ENCODE results near the gene PADI4.

DNA sequence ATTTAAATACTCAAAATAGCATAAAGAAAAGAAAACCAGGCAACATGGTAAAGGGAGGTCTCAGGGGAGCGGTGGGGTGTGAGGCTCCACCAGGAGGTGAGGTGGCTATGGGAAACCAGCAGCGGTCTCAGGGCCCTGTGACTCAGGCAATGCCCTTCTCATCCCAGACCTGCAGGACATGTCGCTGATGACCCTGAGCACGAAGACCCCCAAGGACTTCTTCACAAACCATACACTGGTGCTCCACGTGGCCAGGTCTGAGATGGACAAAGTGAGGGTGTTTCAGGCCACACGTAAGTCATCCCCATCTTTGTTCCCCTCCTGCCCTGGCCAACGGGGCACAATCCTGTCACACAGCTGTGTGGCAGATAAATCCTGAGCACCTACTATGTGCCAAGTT is 31.5 kb downstream of the PADI4 start:
- TF ChIP-seq, protein P1, sequence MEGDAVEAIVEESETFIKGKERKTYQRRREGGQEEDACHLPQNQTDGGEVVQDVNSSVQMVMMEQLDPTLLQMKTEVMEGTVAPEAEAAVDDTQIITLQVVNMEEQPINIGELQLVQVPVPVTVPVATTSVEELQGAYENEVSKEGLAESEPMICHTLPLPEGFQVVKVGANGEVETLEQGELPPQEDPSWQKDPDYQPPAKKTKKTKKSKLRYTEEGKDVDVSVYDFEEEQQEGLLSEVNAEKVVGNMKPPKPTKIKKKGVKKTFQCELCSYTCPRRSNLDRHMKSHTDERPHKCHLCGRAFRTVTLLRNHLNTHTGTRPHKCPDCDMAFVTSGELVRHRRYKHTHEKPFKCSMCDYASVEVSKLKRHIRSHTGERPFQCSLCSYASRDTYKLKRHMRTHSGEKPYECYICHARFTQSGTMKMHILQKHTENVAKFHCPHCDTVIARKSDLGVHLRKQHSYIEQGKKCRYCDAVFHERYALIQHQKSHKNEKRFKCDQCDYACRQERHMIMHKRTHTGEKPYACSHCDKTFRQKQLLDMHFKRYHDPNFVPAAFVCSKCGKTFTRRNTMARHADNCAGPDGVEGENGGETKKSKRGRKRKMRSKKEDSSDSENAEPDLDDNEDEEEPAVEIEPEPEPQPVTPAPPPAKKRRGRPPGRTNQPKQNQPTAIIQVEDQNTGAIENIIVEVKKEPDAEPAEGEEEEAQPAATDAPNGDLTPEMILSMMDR (conservative IDR thresholded peaks at IDR 0.05; ENCODE audit: low read depth in 2 of 2), result no peak
- TF ChIP-seq POLR2AphosphoS5 (IDR thresholded peaks at IDR 0.05; ENCODE audit: low read depth) (no peak), EZH2phosphoT487 (IDR thresholded peaks at IDR 0.05; ENCODE audit: unreplicated experiment) (no peak), EZH2 (IDR thresholded peaks at IDR 0.05; ENCODE audit: low read depth, unreplicated experiment) (no peak), ZNF114 (CRISPR knock-in tag; IDR thresholded peaks at IDR 0.05) (no peak), ZNF331 (CRISPR knock-in tag; IDR thresholded peaks at IDR 0.05; ENCODE audit: low read depth) (no peak), CREB1 (CRISPR knock-in tag; IDR thresholded peaks at IDR 0.05; ENCODE audit: low read depth) (no peak), STAT1 (IDR thresholded peaks at IDR 0.05; ENCODE audit: unreplicated experiment) (no peak), JUNB (IDR thresholded peaks at IDR 0.05; ENCODE audit: unreplicated experiment) (no peak)
- TF ChIP-seq, protein P2, sequence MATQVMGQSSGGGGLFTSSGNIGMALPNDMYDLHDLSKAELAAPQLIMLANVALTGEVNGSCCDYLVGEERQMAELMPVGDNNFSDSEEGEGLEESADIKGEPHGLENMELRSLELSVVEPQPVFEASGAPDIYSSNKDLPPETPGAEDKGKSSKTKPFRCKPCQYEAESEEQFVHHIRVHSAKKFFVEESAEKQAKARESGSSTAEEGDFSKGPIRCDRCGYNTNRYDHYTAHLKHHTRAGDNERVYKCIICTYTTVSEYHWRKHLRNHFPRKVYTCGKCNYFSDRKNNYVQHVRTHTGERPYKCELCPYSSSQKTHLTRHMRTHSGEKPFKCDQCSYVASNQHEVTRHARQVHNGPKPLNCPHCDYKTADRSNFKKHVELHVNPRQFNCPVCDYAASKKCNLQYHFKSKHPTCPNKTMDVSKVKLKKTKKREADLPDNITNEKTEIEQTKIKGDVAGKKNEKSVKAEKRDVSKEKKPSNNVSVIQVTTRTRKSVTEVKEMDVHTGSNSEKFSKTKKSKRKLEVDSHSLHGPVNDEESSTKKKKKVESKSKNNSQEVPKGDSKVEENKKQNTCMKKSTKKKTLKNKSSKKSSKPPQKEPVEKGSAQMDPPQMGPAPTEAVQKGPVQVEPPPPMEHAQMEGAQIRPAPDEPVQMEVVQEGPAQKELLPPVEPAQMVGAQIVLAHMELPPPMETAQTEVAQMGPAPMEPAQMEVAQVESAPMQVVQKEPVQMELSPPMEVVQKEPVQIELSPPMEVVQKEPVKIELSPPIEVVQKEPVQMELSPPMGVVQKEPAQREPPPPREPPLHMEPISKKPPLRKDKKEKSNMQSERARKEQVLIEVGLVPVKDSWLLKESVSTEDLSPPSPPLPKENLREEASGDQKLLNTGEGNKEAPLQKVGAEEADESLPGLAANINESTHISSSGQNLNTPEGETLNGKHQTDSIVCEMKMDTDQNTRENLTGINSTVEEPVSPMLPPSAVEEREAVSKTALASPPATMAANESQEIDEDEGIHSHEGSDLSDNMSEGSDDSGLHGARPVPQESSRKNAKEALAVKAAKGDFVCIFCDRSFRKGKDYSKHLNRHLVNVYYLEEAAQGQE (IDR thresholded peaks at IDR 0.05; ENCODE audit: unreplicated experiment), result no peak
- TF ChIP-seq, protein P3, sequence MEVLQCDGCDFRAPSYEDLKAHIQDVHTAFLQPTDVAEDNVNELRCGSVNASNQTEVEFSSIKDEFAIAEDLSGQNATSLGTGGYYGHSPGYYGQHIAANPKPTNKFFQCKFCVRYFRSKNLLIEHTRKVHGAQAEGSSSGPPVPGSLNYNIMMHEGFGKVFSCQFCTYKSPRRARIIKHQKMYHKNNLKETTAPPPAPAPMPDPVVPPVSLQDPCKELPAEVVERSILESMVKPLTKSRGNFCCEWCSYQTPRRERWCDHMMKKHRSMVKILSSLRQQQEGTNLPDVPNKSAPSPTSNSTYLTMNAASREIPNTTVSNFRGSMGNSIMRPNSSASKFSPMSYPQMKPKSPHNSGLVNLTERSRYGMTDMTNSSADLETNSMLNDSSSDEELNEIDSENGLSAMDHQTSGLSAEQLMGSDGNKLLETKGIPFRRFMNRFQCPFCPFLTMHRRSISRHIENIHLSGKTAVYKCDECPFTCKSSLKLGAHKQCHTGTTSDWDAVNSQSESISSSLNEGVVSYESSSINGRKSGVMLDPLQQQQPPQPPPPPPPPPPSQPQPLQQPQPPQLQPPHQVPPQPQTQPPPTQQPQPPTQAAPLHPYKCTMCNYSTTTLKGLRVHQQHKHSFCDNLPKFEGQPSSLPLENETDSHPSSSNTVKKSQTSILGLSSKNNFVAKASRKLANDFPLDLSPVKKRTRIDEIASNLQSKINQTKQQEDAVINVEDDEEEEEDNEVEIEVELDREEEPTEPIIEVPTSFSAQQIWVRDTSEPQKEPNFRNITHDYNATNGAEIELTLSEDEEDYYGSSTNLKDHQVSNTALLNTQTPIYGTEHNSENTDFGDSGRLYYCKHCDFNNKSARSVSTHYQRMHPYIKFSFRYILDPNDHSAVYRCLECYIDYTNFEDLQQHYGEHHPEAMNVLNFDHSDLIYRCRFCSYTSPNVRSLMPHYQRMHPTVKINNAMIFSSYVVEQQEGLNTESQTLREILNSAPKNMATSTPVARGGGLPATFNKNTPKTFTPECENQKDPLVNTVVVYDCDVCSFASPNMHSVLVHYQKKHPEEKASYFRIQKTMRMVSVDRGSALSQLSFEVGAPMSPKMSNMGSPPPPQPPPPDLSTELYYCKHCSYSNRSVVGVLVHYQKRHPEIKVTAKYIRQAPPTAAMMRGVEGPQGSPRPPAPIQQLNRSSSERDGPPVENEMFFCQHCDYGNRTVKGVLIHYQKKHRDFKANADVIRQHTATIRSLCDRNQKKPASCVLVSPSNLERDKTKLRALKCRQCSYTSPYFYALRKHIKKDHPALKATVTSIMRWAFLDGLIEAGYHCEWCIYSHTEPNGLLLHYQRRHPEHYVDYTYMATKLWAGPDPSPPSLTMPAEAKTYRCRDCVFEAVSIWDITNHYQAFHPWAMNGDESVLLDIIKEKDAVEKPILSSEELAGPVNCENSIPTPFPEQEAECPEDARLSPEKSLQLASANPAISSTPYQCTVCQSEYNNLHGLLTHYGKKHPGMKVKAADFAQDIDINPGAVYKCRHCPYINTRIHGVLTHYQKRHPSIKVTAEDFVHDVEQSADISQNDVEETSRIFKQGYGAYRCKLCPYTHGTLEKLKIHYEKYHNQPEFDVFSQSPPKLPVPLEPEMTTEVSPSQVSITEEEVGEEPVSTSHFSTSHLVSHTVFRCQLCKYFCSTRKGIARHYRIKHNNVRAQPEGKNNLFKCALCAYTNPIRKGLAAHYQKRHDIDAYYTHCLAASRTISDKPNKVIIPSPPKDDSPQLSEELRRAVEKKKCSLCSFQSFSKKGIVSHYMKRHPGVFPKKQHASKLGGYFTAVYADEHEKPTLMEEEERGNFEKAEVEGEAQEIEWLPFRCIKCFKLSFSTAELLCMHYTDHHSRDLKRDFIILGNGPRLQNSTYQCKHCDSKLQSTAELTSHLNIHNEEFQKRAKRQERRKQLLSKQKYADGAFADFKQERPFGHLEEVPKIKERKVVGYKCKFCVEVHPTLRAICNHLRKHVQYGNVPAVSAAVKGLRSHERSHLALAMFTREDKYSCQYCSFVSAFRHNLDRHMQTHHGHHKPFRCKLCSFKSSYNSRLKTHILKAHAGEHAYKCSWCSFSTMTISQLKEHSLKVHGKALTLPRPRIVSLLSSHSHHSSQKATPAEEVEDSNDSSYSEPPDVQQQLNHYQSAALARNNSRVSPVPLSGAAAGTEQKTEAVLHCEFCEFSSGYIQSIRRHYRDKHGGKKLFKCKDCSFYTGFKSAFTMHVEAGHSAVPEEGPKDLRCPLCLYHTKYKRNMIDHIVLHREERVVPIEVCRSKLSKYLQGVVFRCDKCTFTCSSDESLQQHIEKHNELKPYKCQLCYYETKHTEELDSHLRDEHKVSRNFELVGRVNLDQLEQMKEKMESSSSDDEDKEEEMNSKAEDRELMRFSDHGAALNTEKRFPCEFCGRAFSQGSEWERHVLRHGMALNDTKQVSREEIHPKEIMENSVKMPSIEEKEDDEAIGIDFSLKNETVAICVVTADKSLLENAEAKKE (CRISPR knock-in tag; IDR thresholded peaks at IDR 0.05), result no peak

Measured in GM23338 (cell line).